ENCODE measurements around the gene FRMPD1. TPM values are rescaled to one million over a fixed set of nuclear protein-coding genes. Genes with fewer than 3 reads are reported as not detected.
"Not testable (repeated sequence)": the region's sequence is repeated elsewhere in the genome, so short reads cannot be mapped to it uniquely, and the experiment has no call there.

The FRMPD1 gene
- under 1 TPM; 0.66 to 0.78 TPM for total RNA-seq

- intact Hi-C loops (cut with DNase I), result no loop called here
Observed at GRCh38 chr9:37650873-37651768, at the start of gene FRMPD1. Gene FRMPD1 (plus strand): TSS chr9:37650954. CDS start chr9:37692642, 41,688 bp downstream.

GRCh38 chr9:37602061-37602460 is 48.7 kb upstream of the FRMPD1 start:
- H3K4me3 ChIP-seq; intact Hi-C loops (cut with DNase I); H3K27ac ChIP-seq; H3K9me3 ChIP-seq; H3K36me3 ChIP-seq (replicated peaks in 1 of 2; ENCODE audit: insufficient read depth in 1 of 2, low read depth in 2 of 2); ATAC-seq; H3K27me3 ChIP-seq; DNase-seq: not testable (repeated sequence)
- WGBS, 2 donors, result 77 to 84% methylated on average over 4 of the region's 4 CpGs
- H3K4me1 ChIP-seq, result peaks cover 17% of the 10 kb centered on the region

More at GRCh38 chr9:37650873-37651768, at the start of gene FRMPD1:
- ATAC-seq (peak; percentile 98), DNase-seq (peak; percentile 70 to 80 (median 76))
- H3K27ac ChIP-seq, result no peak within 1 kb of the TSS
- H3K36me3 ChIP-seq (replicated peaks in 1 of 2; ENCODE audit: insufficient read depth in 1 of 2, low read depth in 2 of 2), result no peaks in the 10 kb centered on the region
- TF ChIP-seq POLR2A (IDR thresholded peaks at IDR 0.05) (no peak), CTCF (IDR thresholded peaks at IDR 0.05) (peak in 2 of 7 experiments; percentile 49 to 56)
- peak within 1 kb of the TSS in 1 of 2 donors; percentile 57 for H3K4me3 ChIP-seq
- peaks cover 10% of the 10 kb centered on the region for H3K4me1 ChIP-seq
- WGBS, 2 donors, result 1 to 2% methylated on average over 17 to 69 of the region's 73 CpGs
- no peaks in the 10 kb centered on the region for H3K27me3 ChIP-seq
- no peaks in the 10 kb centered on the region for H3K9me3 ChIP-seq

- H3K36me3 ChIP-seq (replicated peaks in 1 of 2; ENCODE audit: insufficient read depth in 1 of 2, low read depth in 2 of 2), result no peaks in the 10 kb centered on the region
- H3K4me1 ChIP-seq, result peaks cover 17% of the 10 kb centered on the region
- intact Hi-C loops (cut with DNase I), result no loop called here
- H3K4me3 ChIP-seq, result no peak overlapping the region
- ATAC-seq (peak; percentile 100), DNase-seq (peak; percentile 88 to 93 (median 92))
- peak overlapping the region in 3 of 4 donors; percentile 33 to 78 (median 64) for H3K27ac ChIP-seq
- H3K27me3 ChIP-seq, result no peaks in the 10 kb centered on the region
- no peaks in the 10 kb centered on the region for H3K9me3 ChIP-seq
- TF ChIP-seq CTCF (IDR thresholded peaks at IDR 0.05), result no peak
- no peak for TF ChIP-seq POLR2A (IDR thresholded peaks at IDR 0.05)
- WGBS, 2 donors, result 10 to 11% methylated on average over 5 of the region's 5 CpGs
Observed at GRCh38 chr9:37602817-37603216, 47.9 kb upstream of the FRMPD1 start.

GRCh38 chr9:37604296-37604695 is 46.5 kb upstream of the FRMPD1 start:
- TF ChIP-seq POLR2A (IDR thresholded peaks at IDR 0.05) (no peak), CTCF (IDR thresholded peaks at IDR 0.05) (no peak)
- H3K4me3 ChIP-seq, result no peak overlapping the region
- DNase-seq (no peak), ATAC-seq (no peak)
- 88 to 92% methylated on average over 1 of the region's 1 CpG for WGBS, 2 donors
- no peaks in the 10 kb centered on the region for H3K27me3 ChIP-seq
- H3K4me1 ChIP-seq, result peaks cover 17% of the 10 kb centered on the region
- no peaks in the 10 kb centered on the region for H3K9me3 ChIP-seq
- no peak overlapping the region for H3K27ac ChIP-seq
- no peaks in the 10 kb centered on the region for H3K36me3 ChIP-seq (replicated peaks in 1 of 2; ENCODE audit: insufficient read depth in 1 of 2, low read depth in 2 of 2)
- intact Hi-C loops (cut with DNase I), result no loop called here

GRCh38 chr9:37608250-37608649 is 42.5 kb upstream of the FRMPD1 start:
- Histone ChIP-seq H3K27me3 (no peaks in the 10 kb centered on the region), H3K4me1 (peaks cover 7% of the 10 kb centered on the region), H3K9me3 (no peaks in the 10 kb centered on the region), H3K4me3 (no peak overlapping the region), H3K27ac (no peak overlapping the region), H3K36me3 (replicated peaks in 1 of 2; ENCODE audit: insufficient read depth in 1 of 2, low read depth in 2 of 2) (no peaks in the 10 kb centered on the region)
- intact Hi-C loops (cut with DNase I), result no loop called here
- DNase-seq (no peak), ATAC-seq (no peak)
- TF ChIP-seq POLR2A (IDR thresholded peaks at IDR 0.05), result no peak
- TF ChIP-seq CTCF (IDR thresholded peaks at IDR 0.05), result no peak
